Stimulated activated CD4-positive, alpha-beta T cell treated with anti-CD3 and anti-CD28 coated beads, Interleukin-2, amount 100 ng/mL, for 24 hours (primary cell): Measurements from ENCODE around the gene NXT1.
"Not testable (repeated sequence)": the region's sequence is repeated elsewhere in the genome, so short reads cannot be mapped to it uniquely, and the experiment has no call there.

Experiments used
- DNase-seq, 2 donors: peaks; one replicate each; pipeline ENCODE4 v3.0.0-alpha.2; 2020

NXT1 gene

GRCh38 chr20:23331450-23332350 is 18.9 kb upstream of the NXT1 start:
- no peak for DNase-seq

GRCh38 chr20:23332467-23332866 is 18.1 kb upstream of the NXT1 start:
- no peak for DNase-seq

- no peak for DNase-seq
Measured at GRCh38 chr20:23334111-23334510, 16.5 kb upstream of the NXT1 start.

GRCh38 chr20:23335521-23335920 is 15.1 kb upstream of the NXT1 start:
- DNase-seq, result no peak

- DNase-seq, result no peak
Measured at GRCh38 chr20:23336476-23336875, 14.1 kb upstream of the NXT1 start.

GRCh38 chr20:23337312-23337711 is 13.3 kb upstream of the NXT1 start:
- no peak for DNase-seq

GRCh38 chr20:23339986-23340385 is 10.6 kb upstream of the NXT1 start:
- no peak for DNase-seq

- peak in 1 of 2 donors; percentile 28 for DNase-seq
Measured at GRCh38 chr20:23340524-23340923, 10.1 kb upstream of the NXT1 start.

- DNase-seq, result no peak
Measured at GRCh38 chr20:23341073-23341472, 9.5 kb upstream of the NXT1 start.

- DNase-seq, result no peak
Measured at GRCh38 chr20:23343590-23343989, 7.0 kb upstream of the NXT1 start.

- DNase-seq, result no peak
Measured at GRCh38 chr20:23344336-23344735, 6.3 kb upstream of the NXT1 start.

- DNase-seq, result no peak
Measured at GRCh38 chr20:23346002-23346401, 4.6 kb upstream of the NXT1 start.

- DNase-seq, result no peak
Measured at GRCh38 chr20:23347791-23348190, 2.8 kb upstream of the NXT1 start.

GRCh38 chr20:23348510-23348909 is 2.1 kb upstream of the NXT1 start:
- DNase-seq, result not testable (repeated sequence)

GRCh38 chr20:23349338-23350195 is 1.0 kb upstream of the NXT1 start:
- peak in 1 of 2 donors; percentile 72 for DNase-seq

- DNase-seq, result peak; percentile 68 to 69
Measured at GRCh38 chr20:23350904-23351838, 580 bp downstream of the NXT1 start.

GRCh38 chr20:23356203-23356602 is 5.6 kb downstream of the NXT1 start:
- no peak for DNase-seq

GRCh38 chr20:23357767-23358562 is 7.4 kb downstream of the NXT1 start:
- DNase-seq, result peak; percentile 100

- DNase-seq, result no peak
Measured at GRCh38 chr20:23358563-23358906, 7.9 kb downstream of the NXT1 start.

GRCh38 chr20:23358923-23359593 is 8.5 kb downstream of the NXT1 start:
- no peak for DNase-seq

- no peak for DNase-seq
Measured at GRCh38 chr20:23360531-23360930, 9.9 kb downstream of the NXT1 start.
